DOHH2 (cell line): ENCODE results near the gene CIB1.

Experiments used
- EZH2phosphoT487 ChIP-seq: fragments of 200-600 bp; sonication (generic); IDR thresholded peaks from 2 replicates; pipeline ENCODE4 v1.6.1; 2017; ENCODE audit warnings: borderline replicate concordance, mild to moderate bottlenecking, antibody characterized with exemption, low read length, moderate library complexity, mixed read lengths
- TF ChIP-seq, protein P1 (sequence below): fragments of 200-600 bp; sonication (generic); IDR thresholded peaks from one replicate; pipeline ENCODE4 v1.5.1; 2014; ENCODE audit warnings: antibody characterized with exemption, mild to moderate bottlenecking, low read depth, low read length; ENCODE audit not compliant: poor library complexity, severe bottlenecking

DNA sequence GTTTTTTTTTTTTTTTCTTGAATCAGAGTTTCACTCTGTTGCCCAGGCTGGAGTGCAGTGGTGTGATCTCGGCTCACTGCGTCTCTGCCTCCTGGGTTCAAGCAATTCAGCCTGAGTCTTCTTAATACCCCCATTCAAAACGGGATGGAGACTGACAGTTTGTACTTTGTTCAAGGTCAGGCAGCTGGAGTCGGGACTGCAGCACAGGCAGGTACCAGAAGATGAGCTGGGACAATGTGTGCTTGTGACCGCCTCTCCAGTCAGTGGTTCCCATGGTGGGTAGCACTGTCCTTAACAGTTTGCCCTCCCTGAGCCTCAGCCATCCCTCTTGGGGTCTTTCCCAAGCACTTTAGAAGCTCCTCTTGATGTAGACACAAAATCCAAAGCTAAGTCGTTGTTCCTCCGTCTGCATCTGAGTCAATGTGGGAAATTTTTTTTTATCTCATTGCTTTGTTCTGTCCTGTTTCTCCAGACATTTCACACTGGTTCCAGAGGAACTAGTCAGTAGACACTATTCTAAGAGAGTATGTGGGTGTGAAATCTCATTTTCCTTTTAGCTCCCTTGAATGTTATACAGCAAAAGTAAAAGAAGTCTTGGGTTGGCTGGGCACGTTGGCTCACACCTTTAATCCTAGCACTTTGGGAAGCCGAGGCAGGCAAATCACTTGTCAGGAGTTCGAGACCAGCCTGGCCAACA, 10.3 kb upstream of the CIB1 start:
- TF ChIP-seq, protein P1, sequence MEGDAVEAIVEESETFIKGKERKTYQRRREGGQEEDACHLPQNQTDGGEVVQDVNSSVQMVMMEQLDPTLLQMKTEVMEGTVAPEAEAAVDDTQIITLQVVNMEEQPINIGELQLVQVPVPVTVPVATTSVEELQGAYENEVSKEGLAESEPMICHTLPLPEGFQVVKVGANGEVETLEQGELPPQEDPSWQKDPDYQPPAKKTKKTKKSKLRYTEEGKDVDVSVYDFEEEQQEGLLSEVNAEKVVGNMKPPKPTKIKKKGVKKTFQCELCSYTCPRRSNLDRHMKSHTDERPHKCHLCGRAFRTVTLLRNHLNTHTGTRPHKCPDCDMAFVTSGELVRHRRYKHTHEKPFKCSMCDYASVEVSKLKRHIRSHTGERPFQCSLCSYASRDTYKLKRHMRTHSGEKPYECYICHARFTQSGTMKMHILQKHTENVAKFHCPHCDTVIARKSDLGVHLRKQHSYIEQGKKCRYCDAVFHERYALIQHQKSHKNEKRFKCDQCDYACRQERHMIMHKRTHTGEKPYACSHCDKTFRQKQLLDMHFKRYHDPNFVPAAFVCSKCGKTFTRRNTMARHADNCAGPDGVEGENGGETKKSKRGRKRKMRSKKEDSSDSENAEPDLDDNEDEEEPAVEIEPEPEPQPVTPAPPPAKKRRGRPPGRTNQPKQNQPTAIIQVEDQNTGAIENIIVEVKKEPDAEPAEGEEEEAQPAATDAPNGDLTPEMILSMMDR, result no peak
- no peak for TF ChIP-seq EZH2phosphoT487
